HG03432 (cell line): ENCODE measurements around the gene RFX1.
A peak's percentile ranks its signal among the peaks of the same experiment; 100 is the strongest.
"Not testable (repeated sequence)": the region's sequence is repeated elsewhere in the genome, so short reads cannot be mapped to it uniquely, and the experiment has no call there.

Experiments
- ATAC-seq: cut with Tn5 transposase; IDR thresholded peaks from one replicate; pipeline ENCODE4 v1.9.1; 2021; ENCODE audit warnings: mild to moderate bottlenecking, moderate library complexity; ENCODE audit not compliant: unreplicated experiment

The RFX1 gene

DNA sequence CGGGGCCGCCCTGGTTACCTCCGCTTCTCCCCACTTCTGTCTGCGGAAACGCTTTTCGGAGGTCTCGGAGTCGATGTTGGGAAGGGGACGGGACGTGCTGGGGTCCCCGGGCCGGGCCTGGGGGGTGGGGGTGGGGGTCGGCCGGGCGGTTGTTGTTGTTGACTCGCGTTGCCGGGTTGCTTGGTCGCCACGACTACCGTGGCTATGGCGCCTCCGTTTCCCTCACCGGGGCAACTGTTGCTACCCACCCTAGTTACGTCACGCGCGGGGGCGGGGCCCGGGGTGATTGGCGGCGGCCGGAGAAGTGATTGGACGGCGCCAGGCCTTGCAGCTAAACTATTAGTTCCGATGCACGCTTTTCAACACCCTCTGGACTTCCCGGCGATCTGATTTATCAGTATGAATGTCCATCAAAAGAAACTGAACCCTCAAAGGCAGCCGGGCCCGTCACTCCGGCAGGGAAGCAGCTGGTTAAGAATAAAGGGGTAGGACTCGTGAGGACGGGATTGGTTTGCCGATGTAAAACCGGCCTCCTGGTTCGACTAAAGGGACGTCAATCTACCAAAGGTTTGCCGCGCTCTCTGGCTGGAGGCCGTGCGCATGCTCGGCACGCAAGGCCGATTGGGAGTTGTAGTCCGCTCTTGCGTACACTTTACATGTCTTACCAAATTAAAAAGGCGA lies at the start of gene RFX1:
RFX1 (minus strand) TSS at position 236 of the 681 bp plus-strand sequence. CDS start 12,477 bp downstream, outside the sequence.
- peak; percentile 74 for ATAC-seq

DNA sequence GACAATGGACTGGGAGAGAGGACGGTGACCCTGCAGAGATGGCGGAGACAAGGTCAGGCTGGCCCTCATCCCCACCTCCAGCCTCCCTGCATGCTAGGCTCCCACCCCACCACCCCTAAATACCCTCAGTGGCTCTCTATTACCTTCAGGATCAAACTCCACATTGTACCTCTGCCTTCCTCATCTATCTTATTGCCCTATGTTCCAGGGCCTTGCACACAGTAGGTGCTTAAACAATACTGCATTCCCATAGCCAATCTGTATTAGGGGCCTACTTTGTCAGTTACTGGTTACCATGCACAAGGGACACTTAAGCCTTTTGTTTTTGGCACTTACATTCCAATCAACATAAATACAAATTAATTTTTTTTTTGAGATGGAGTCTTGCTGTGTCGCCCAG lies 49.3 kb upstream of the RFX1 start:
- ATAC-seq: no peak

DNA sequence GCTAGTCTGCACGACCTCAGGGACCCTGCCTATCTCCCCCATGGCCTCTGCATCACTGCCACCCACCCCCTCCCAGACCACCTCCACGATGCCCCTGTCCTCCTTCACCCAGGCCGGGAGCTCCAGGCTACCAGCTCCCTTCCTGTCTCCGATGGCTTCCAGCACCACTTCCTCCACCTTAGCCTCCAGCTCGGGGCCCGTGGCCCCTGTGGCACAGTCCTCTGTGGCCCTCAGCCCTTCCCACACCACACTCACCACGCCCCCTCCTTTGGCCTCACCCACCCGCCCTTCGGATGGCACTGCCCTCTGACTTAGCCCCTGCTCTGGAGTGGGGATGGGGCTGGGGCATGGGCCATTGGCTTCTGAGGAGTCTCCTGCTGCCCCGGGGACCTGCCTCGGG lies 48.6 kb upstream of the RFX1 start:
- no peak for ATAC-seq

DNA sequence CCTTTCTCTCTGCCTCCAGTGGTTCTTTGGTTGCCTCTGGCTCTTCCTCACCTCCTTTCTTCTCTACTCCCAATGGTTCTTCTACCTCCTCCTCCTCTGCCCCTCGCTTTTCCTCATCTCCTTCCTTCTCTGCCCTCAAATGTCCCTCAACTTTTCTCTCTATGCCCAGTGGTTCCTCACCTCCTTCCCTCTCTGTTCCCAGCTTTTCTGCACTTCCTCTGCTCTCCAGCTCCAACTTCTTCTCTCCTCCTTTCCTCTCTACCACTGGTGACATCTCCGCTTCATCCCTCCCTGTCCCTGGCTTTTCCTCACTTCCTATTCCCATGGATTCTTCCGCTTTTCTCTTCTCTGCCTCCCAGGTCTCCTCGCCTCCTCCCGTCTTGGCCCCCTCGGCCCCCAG lies 48.0 kb upstream of the RFX1 start:
- ATAC-seq: no peak

DNA sequence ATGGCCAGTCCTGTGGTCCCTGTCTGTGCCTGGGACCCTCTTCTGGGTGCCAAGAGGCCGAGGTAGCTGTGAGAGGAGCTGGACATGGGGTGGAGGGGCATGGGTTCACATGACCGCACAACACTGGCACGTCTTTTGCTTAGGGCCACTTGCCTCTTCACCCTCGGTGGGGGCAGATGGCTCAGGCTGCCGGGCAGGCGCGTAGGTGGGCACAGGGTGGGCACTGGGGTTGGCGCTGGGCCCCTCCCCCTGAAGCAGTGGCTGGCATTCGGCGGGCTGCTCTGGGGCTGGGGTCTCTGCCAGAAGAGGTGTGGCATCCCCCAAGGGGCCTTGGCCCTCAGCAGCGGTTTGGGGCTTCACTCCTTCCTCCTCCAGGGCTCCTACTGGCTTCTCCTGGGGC lies 47.4 kb upstream of the RFX1 start:
- ATAC-seq: no peak

DNA sequence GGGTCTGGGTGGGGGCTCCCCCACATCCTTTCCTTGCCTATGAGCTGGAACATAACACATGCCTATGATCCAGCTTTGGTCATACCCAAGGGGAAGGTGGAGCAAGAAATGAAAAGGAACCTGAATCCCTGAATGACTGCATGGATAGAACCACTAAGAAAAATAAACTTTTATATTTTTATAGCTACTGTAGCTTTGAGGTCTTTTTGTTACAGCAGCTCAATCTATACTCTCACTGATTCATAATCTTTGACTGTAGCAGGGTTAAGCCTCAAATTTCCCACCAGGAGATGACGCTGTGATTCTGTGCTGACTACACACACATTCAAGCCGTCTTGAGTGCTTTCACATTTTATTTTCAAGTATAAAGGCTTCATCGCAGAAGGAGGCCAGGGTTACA lies 46.9 kb upstream of the RFX1 start:
- no peak for ATAC-seq

DNA sequence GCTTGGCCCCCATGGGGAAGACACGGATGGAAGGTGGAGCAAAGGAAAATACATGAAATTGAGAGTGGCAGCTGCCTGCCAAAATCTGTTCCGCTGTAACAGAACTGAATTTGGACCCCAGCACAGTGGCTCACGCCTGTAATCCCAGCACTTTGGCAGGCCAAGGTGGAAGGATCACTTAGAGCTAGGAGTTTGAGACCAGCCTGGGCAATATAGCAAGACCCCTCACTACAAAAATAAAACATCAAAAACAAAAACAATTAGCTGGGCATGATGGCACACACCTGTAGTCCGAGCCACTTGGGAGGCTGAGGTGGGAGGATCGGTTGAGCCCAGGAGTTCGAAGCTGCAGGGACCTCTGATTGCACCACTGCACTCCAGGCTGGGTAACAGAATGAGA lies 46.4 kb upstream of the RFX1 start:
- no peak for ATAC-seq

DNA sequence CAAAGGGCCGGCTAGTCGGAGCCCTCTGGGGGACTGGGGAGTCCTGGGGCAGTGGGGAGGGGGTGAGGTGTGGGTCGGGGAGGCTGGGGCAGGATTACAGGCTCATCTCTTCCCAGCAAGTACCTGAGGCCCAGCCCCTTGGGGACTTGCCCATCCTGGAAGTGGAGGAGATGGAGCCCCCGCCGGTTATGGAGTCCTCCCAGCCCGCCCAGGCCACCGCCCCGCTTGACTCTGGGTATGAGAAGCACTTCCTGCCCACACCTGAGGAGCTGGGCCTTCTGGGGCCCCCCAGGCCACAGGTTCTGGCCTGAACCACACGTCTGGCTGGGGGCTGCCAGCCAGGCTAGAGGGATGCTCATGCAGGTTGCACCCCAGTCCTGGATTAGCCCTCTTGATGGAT lies 45.9 kb upstream of the RFX1 start:
- ATAC-seq: no peak

DNA sequence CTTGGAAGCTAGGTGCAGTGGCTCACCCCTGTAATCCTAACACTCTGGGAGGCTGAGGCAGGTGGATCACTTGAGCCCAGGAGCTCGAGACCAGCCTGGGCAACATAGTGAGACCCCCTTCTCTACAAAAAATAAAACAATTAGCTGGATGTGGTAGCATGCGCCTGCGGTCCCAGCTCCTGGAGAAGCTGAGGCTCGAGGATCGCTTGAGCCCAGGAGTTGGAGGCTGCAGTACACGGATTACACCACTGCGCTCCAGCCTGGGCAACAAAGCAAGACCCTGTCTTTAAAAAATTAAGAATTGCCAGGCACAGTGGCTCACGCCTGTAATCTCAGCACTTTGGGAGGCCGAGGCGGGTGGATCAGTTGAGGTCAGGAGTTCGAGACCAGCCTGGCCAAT lies 44.8 kb upstream of the RFX1 start:
- ATAC-seq: not testable (repeated sequence)

DNA sequence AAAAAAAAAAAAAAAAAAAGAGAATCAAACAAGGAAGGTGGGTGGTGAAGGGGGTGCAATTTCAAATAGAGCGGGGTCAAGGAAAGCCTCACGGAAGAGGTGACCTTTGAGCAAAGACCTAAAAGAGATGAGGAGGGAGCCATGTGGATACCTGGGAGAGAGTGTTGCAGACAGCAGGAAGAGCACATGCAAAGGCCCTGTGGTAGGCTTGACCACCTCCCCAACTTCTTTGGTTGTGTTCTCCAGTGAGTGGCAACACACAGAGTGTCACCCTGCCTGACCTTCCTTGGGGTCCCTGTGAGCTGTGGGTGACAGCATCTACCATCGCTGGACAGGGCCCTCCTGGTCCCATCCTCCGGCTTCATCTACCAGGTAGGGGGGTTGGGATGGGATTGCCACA lies 44.4 kb upstream of the RFX1 start:
- no peak for ATAC-seq

DNA sequence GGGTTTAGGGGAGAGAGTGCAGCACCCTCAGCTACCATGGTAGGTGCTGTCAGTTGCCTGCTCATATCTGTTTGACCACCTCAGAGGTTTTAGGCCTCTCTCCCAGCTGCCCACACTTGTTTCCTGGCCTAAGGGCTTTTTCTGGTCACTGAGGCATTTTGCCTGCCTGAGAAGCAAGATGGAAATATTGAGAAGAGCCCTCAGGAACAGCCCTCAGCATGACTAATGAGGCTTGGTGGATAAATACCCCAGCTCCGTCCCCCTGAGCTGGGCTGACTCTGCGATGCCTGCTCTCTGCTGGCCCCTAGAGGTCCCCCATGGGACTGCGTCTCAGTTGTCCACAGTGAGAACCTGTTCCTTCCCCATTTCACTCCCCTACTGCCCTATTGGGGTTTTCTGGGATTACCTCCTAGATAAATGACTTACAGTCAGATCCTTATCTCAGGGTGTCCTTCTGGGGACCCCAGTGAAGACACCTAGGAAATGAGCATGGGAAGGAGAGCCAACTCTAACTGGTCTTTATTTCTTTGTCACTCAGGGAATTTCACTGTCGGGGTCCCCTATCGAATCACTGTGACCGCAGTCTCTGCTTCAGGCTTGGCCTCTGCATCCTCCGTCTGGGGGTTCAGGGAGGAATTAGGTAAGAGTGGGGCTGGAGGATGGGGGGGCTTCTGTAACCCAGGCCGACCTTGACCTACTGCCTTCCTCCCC lies 42.5 kb upstream of the RFX1 start:
- no peak for ATAC-seq

DNA sequence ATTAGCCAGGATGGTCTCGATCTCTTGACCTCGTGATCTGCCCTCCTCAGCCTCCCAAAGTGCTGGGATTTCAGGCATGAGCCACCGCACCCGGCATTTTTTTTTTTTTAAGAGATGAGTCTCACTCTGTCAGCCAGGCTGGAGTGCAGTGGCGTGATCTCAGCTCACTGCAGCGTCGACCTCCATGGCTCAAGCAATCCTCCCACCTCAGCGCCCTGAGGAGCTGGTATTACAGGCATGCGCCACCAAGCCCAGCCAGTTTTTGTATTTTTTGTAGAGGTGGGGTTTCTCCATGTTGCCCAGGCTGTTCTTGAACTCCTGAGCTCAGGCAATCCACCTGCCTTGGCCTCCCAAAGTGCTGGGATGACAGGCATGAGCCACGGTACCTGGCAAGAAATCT lies 41.7 kb upstream of the RFX1 start:
- not testable (repeated sequence) for ATAC-seq

DNA sequence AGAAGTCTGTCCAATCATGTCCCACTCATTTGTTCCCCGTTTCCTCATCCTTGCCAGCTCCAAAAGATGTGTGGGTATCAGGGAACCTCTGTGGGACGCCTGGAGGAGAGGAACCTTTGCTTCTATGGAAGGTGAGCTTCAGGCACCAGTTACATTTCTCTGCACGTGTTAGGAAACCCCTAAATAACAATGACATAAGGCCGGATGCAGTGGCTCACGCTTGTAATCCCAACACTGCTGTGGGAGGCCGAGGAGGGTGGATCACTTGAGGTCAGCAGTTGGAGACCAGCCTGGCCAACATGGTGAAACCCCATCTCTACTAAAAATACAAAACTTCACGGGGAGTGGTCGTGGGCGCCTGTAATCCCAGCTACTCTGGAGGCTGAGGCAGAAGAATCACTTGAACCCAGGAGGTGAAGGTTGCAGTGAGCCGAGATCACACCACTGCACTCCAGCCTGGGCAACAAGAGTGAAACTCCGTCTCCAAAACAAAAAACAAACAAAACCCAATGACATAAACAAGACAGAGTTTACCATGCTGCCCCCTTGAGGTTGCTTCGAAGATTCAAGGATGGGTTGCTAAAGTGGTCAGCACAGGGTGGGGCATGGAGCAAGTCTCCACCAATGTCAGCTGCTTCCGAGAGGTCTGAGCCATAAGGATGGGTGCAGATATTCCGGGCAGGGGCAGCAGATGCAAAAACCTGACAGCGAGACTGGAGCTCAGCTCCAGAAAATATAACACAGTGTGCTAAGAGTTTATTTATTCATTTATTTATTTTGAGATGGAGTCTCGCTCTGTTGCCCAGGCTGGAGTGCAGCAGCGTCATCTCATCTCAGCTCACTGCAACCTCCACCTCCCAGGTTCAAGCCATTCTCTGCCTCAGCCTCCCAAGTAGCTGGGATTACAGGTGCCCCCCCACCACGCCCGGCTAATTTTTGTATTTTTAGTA lies 36.8 kb upstream of the RFX1 start:
- not testable (repeated sequence) for ATAC-seq

DNA sequence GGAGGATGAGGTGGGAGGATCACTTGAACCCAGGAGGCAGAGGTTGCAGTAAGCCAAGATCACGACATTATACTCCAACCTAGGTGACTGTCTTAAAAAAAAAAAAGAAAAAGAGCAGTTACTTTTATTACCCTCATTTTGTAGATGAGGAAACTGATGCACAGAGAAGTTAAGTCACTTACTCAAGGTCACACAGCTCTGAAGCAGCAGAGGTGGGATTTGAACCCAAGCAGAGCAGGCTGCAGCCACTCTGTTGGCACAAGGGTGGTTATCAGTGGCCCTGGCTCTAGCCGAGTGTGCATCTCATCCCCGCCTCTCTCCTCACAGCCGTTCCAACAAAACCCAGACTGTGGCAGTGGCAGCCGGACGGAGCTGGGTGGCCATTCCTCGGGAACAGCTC lies 33.1 kb upstream of the RFX1 start:
- ATAC-seq: no peak

DNA sequence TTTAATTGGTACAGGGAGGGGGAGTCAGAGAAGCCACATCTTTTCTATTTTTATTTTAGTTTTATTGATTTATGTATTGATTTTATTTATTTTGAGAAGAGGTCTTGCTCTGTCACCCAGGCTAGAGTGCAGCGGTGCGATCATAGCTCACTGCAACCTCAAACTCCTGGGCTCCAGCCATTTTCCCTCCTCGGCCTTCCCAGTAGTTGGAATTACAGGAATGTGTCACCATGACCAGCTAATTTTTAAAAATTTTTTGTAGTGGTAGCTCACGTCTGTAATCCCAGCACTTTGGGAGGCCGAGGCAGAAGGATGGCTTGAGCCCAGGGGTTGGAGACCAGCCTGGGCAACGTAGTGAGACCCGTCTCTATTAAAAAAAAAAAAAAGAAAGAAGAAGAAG lies 29.6 kb upstream of the RFX1 start:
- ATAC-seq: no peak

DNA sequence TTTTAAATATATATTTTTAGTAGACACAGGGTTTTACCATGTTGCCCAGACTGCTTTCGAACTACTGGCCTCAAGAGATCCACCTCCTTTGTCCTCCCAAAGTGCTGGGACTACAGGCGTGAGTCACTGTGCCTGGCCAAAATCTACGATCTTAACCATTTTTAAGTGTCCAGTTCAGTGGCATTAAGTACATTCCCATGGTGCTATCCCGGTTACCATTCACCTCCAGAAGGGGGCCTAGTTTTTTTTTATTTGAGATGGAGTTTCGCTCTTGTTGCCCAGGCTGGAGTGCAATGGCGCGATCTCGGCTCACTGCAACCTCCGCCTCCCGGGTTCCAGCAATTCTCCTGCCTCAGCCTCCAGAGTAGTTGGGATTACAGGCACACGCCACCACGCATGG lies 29.0 kb upstream of the RFX1 start:
- not testable (repeated sequence) for ATAC-seq

DNA sequence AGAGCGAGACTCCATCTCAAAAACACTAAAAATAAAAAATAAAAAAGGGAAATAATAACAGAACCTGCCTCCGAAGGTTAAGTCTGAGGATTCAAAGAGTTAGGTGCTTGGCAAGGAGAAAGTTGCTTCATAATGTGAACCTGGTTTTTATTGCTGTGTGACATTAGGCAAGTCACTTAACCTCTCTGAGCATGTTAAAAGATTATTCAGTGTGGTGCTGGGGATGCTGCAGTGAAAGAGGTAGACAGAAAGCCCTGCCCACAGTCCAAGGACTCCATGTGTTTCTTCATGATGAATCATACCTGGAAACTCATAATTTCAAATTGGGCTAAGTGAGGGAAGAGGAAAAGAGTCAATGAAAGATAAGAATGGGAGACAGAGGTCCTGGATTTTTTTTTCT lies 27.8 kb upstream of the RFX1 start:
- ATAC-seq: no peak

DNA sequence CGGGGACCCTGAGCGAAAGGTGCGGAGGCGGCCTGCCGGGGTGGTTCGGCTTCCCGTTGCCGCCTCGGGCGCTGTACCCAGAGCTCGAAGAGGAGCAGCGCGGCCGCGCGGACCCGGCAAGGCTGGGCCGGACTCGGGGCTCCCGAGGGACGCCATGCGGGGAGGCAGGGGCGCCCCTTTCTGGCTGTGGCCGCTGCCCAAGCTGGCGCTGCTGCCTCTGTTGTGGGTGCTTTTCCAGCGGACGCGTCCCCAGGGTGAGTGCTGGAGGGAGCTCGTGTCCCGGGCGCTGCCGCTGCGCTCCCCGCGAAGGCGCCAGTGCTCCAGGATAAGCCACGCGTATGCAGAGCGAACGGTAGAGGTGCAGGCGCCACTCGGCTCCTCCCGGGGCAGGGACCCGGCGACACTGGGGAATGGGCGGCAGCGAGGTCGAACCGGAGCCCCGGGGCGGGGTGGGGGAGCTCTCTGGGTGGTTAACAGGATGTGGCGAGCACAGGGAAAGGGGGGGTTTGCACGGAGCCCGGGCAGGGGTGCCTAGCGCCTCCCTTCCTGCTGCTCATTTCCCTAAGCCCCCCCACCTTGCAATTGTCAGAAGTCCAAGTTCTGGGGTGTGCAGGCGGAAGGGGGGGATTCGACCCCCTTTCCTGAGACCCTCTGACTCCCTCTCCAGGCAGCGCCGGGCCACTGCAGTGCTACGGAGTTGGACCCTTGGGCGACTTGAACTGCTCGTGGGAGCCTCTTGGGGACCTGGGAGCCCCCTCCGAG lies 25.8 kb upstream of the RFX1 start, which contains the start of gene IL27RA:
IL27RA (plus strand) TSS at position 44 of the 762 bp plus-strand sequence; CDS start at position 155, 111 bp downstream.
- peak; percentile 63 for ATAC-seq

DNA sequence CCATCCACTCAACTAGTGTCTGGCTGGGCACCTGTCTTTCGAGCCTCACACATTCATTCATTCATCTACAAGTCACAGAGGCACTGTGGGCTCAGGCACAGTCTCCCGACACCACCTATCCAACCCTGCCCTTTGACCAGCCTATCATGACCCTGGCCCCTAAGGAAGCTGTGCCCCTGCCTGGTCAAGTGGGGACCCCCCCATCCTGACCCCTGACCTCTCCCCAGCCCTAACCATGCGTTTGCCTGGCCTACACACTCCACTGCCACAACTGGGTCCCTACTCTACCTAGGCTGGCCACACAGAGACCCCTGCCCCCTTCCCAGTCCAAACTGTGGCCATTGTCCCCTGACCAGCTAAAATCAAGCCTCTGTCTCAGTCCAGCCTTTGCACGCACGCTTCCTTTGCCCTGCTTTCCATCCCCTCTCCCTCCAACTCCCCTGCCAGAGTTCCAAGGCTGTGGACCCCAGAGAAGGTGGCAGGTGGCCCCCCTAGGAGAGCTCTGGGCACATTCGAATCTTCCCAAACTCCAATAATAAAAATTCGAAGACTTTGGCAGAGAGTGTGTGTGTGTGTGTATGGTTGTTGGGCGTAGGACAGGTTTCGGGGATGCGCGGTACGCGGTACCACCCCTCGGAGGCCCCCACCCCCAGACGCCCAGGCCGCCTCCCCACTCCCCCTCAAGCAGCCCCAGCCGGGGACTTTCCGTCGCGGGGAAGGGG lies 25.0 kb upstream of the RFX1 start:
- ATAC-seq: no peak

DNA sequence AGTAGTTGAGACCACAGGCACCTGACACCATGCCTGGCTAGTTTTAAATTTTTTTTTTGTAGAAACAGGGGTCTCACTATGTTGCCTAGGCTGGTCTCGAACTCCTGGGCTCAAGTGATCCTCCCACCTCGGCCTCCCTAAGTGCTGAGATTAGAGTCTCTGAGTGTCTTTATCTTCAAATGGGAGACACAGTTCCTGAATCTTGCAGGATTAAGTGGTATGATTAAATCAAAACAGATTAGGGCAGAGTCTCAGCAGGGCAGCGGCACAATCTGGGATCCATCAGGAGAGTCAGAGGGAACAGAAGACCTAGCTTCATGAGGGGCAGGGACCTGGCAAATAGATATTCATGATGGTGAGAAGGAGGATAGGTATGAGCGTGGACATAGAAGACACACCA lies 22.8 kb upstream of the RFX1 start:
- ATAC-seq: no peak
